Adrenal gland (tissue), 12 donors: ENCODE results near the gene ACAD9. TPM values are rescaled to one million over a fixed set of nuclear protein-coding genes. Genes with fewer than 3 reads are reported as not detected.

Experiments used
- DNase-seq, 7 donors: peaks; one replicate each; pipeline ENCODE4 v3.0.0-alpha.2; 2019 to 2020
- H3K27ac ChIP-seq, 5 donors: fragments of 200-600 bp; sonication (generic) in 4 of 5; 1 replicate in 3 of 5; 2 replicates in 2 of 5; pipeline versions ENCODE4 v1.5.1 to v1.8.0; 2016 to 2020; ENCODE audit warnings: mild to moderate bottlenecking in 1 of 5
- H3K27me3 ChIP-seq: fragments of 200-600 bp; 2 replicates; pipeline ENCODE4 v1.8.0; 2021
- H3K36me3 ChIP-seq, 2 donors: fragments of 200-600 bp; replicated peaks in 1 of 2; 1 replicate in 1 of 2; 2 replicates in 1 of 2; pipeline versions ENCODE4 v1.5.1 to v1.8.0; 2018 to 2022
- H3K4me1 ChIP-seq, 2 donors: fragments of 200-600 bp; replicated peaks in 1 of 2; 1 replicate in 1 of 2; 2 replicates in 1 of 2; pipeline versions ENCODE4 v1.5.1 to v1.8.0; 2018 to 2021
- H3K4me3 ChIP-seq, 4 donors: fragments of 200-600 bp; sonication (generic) in 3 of 4; one replicate each; pipeline ENCODE4 v1.5.1; 2016 to 2018
- H3K9me3 ChIP-seq, 3 donors: fragments of 200-600 bp; sonication (generic) in 1 of 3; replicated peaks in 1 of 3; 1 replicate in 2 of 3; 2 replicates in 1 of 3; pipeline versions ENCODE4 v1.5.1 to v1.8.0; 2016 to 2021
- CTCF ChIP-seq, 6 experiments: fragments of 450-650 bp in 4 of 6; fragments of 200-600 bp in 2 of 6; sonication (generic) in 1 of 6; IDR thresholded peaks; 1 replicate in 5 of 6; 2 replicates in 1 of 6; pipeline versions ENCODE4 v1.5.1 to v1.8.0; 2016 to 2021; ENCODE audit warnings: antibody characterized with exemption in 6 of 6, mild to moderate bottlenecking in 2 of 6, moderate library complexity in 1 of 6
- POLR2A ChIP-seq, 2 donors: fragments of 450-650 bp; IDR thresholded peaks; one replicate each; pipeline ENCODE4 v1.6.1; 2017; ENCODE audit warnings: antibody characterized with exemption in 2 of 2, mild to moderate bottlenecking in 2 of 2, moderate library complexity in 1 of 2
- WGBS, 4 donors: extraction: QIAGEN DNeasy Blood & Tissue Kit in 2 of 4; methylation state at CpG; one replicate each; pipeline versions ENCODE4 v1.1.5 to v1.1.7; 2013 to 2017; 5-methylcytosine and 5-hydroxymethylcytosine counted together
- intact Hi-C, 2 donors: fragments of 100-400 bp; cut with DNase I; formaldehyde crosslinking; loops; one replicate each; pipeline versions ENCODE4 v1.14.1 to v1.15.0; 2022 to 2023
- polyA plus RNA-seq, 3 donors: library from polyadenylated mRNA; stranded (reverse); fragments of 200-250 nt in 2 of 3; fragments of 350-450 nt in 1 of 3; fragmentation: Illumina TruSeq in 1 of 3; extraction: RNeasy Lipid Tissue Mini Kit (QIAGEN cat#74804) in 1 of 3; gene quantifications; one replicate each; pipeline ENCODE4 v1.2.3, GENCODE V29; 2013 to 2014
- total RNA-seq, 9 donors: library from RNA; depleted of rRNA in 4 of 9; stranded (reverse); fragments of >200 nt in 4 of 9; fragments of 120-200 nt in 1 of 9; fragmentation: NEBNext Ultra II Directional in 1 of 9; extraction: Animal tissue kit (Norgen Biotek cat#: 25700) in 1 of 9; gene quantifications; one replicate each; pipeline versions ENCODE4 v1.1.0 to v1.2.4, GENCODE V29; 2013 to 2023
- donor health status: healthy with polysubstance abuse.
- donor health status: Bipolar disorder and iron deficiency.
- donor health status: DM: yes; HTN: yes; CAD: no.
- donor health status: DM: no; HTN: no; CAD: no.
- donor health status: DM: no; HTN: no; CAD: no.
- donor health status: DM: yes; HTN: yes; CAD: no.

ACAD9 gene
- total and polyA plus RNA-seq, 12 donors = 39.1 to 68.0 (median 51.6) TPM

GRCh38 chr3:128849911-128850455, 29.4 kb upstream of the ACAD9 start:
- H3K9me3 ChIP-seq = peaks cover 0 to 5% (median 0%) of the 10 kb centered on the region in 3 donors
- WGBS, 4 donors = 66 to 76% (median 73%) methylated on average over 5 to 11 of the region's 11 CpGs
- intact Hi-C loops = loop anchor here in 1 of 2 donors (5.0 kb wide), 1 partner anchor 233 kb away; no protein-coding TSS in a partner anchor
- no peak overlapping the region for H3K27ac ChIP-seq
- H3K36me3 ChIP-seq = no peaks in the 10 kb centered on the region
- no peak for TF ChIP-seq POLR2A (IDR thresholded peaks at IDR 0.05)
- no peak for TF ChIP-seq CTCF (IDR thresholded peaks at IDR 0.05)
- DNase-seq = no peak
- peaks cover 7 to 10% of the 10 kb centered on the region in 2 donors for H3K4me1 ChIP-seq
- no peaks in the 10 kb centered on the region for H3K27me3 ChIP-seq
- no peak overlapping the region for H3K4me3 ChIP-seq

GRCh38 chr3:128850544-128850943, 28.9 kb upstream of the ACAD9 start:
- H3K9me3 ChIP-seq = peaks cover 0 to 5% (median 0%) of the 10 kb centered on the region in 3 donors
- TF ChIP-seq CTCF (IDR thresholded peaks at IDR 0.05) (no peak), POLR2A (IDR thresholded peaks at IDR 0.05) (no peak)
- 87 to 93% (median 92%) methylated on average over 9 of the region's 9 CpGs for WGBS, 4 donors

GRCh38 chr3:128851601-128852000, 27.8 kb upstream of the ACAD9 start:
- H3K4me1 ChIP-seq = no peaks in the 10 kb centered on the region
- H3K27me3 ChIP-seq = no peaks in the 10 kb centered on the region
- 64 to 86% methylated on average over 4 of the region's 4 CpGs; no CpG with 5 or more reads in 2 of the 4 donors for WGBS, 4 donors
- DNase-seq = no peak
- intact Hi-C loops = no loop called here
- no peak overlapping the region for H3K4me3 ChIP-seq
- peaks cover 0 to 5% (median 0%) of the 10 kb centered on the region in 3 donors for H3K9me3 ChIP-seq
- TF ChIP-seq POLR2A (IDR thresholded peaks at IDR 0.05) = no peak
- TF ChIP-seq CTCF (IDR thresholded peaks at IDR 0.05) = no peak
- H3K36me3 ChIP-seq = no peaks in the 10 kb centered on the region
- no peak overlapping the region for H3K27ac ChIP-seq

More at GRCh38 chr3:128850544-128850943, 28.9 kb upstream of the ACAD9 start:
- DNase-seq = no peak
- Histone ChIP-seq H3K36me3 (no peaks in the 10 kb centered on the region), H3K27ac (no peak overlapping the region), H3K4me1 (peaks cover 3 to 6% of the 10 kb centered on the region in 2 donors), H3K4me3 (no peak overlapping the region), H3K27me3 (no peaks in the 10 kb centered on the region)
- intact Hi-C loops = no loop called here

- Histone ChIP-seq H3K4me1 (no peaks in the 10 kb centered on the region), H3K27ac (no peak overlapping the region), H3K36me3 (no peaks in the 10 kb centered on the region), H3K9me3 (peaks cover 0 to 10% (median 0%) of the 10 kb centered on the region in 3 donors), H3K27me3 (no peaks in the 10 kb centered on the region), H3K4me3 (no peak overlapping the region)
- WGBS, 4 donors = 95 to 99% (median 97%) methylated on average over 3 to 5 of the region's 5 CpGs; no CpG with 5 or more reads in 1 of the 4 donors
- no peak for DNase-seq
- intact Hi-C loops = no loop called here
- TF ChIP-seq POLR2A (IDR thresholded peaks at IDR 0.05) = no peak
- TF ChIP-seq CTCF (IDR thresholded peaks at IDR 0.05) = no peak
Measured at GRCh38 chr3:128853826-128854225, 25.6 kb upstream of the ACAD9 start.
